ENCODE results near the gene TMEM131.
A peak's percentile ranks its signal among the peaks of the same experiment; 100 is the strongest.

The TMEM131 gene

DNA sequence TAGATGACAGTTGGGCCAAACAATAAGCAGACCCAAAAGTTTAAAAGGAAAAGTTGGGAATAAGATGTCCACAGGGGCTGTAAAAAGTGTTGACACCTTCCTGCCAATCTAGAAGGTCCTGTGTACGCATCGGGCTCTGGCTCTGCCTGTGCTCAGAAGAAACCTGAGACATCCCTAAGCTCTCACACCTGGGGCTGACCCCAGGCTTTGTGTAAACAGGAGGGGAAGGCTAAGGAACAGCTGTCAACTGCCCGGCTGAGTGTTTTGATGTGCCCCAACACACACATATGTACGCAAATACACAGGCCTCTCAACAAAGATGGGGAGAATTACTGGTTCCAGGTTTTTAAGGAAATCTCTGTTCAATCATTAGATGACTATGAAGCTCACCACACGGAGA is 59.5 kb downstream of the TMEM131 start (continued):
- TF ChIP-seq, protein P1, sequence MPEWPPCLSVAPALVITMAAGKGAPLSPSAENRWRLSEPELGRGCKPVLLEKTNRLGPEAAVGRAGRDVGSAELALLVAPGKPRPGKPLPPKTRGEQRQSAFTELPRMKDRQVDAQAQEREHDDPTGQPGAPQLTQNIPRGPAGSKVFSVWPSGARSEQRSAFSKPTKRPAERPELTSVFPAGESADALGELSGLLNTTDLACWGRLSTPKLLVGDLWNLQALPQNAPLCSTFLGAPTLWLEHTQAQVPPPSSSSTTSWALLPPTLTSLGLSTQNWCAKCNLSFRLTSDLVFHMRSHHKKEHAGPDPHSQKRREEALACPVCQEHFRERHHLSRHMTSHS (tag by site-specific recombination; IDR thresholded peaks at IDR 0.05): no peak
- peak; percentile 28; the same call in 1 of the 2 replicates for TF ChIP-seq ZNF335 (tag by site-specific recombination; conservative IDR thresholded peaks at IDR 0.05)
- TF ChIP-seq, protein P2, sequence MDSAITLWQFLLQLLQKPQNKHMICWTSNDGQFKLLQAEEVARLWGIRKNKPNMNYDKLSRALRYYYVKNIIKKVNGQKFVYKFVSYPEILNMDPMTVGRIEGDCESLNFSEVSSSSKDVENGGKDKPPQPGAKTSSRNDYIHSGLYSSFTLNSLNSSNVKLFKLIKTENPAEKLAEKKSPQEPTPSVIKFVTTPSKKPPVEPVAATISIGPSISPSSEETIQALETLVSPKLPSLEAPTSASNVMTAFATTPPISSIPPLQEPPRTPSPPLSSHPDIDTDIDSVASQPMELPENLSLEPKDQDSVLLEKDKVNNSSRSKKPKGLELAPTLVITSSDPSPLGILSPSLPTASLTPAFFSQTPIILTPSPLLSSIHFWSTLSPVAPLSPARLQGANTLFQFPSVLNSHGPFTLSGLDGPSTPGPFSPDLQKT (IDR thresholded peaks at IDR 0.05; ENCODE audit: borderline replicate concordance, low read depth, low read length): no peak
- no peak for TF ChIP-seq ZNF223 (tag by site-specific recombination; IDR thresholded peaks at IDR 0.05)

DNA sequence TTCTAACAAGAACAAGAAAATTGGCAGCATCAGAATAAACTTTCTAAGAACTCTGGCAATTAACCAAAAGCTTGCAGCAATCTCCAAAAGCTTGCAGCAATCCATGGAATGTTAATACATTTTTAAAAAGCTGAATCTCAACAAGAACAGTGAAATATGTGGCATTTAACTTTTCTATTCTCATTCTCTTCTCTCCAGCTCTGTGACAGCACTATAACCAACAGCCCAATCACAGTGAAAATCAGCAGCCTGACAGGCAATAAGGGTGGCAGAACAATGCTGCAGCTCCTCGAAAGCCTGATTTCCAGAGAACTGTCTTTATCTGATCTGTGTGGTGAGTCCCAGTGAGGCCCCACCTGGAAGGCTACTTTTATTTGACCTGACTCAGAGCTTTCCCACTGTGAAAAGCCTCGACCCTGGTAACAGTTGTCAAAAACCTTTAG is 60.0 kb downstream of the TMEM131 start:
- Histone ChIP-seq H3K4me3 (ENCODE audit: low read depth, low read length) (no peak overlapping the region), H3K4me1 (ENCODE audit: control insufficient read depth, insufficient read depth, low read length) (peaks cover 42% of the 10 kb centered on the region), H3K36me3 (ENCODE audit: control insufficient read depth in 2 of 2, insufficient read depth in 1 of 2, low read length in 2 of 2) (no peaks in the 10 kb centered on the region), H3K9me3 (ENCODE audit: control insufficient read depth, insufficient read depth, low read depth, low read length) (no peaks in the 10 kb centered on the region), H3K27ac (ENCODE audit: extremely low read depth, low read depth, low read length) (peak overlapping the region; percentile 21; the same call in 1 of the 2 replicates)
- ChIA-PET CTCF (interaction anchor here (0.7 to 1.1 kb wide), 4 partner anchors 15 to 752 kb away, joined by 3 to 5 read pairs (median 4); no protein-coding TSS in a partner anchor), POLR2A (no interaction called here)
- TF ChIP-seq, protein P3, sequence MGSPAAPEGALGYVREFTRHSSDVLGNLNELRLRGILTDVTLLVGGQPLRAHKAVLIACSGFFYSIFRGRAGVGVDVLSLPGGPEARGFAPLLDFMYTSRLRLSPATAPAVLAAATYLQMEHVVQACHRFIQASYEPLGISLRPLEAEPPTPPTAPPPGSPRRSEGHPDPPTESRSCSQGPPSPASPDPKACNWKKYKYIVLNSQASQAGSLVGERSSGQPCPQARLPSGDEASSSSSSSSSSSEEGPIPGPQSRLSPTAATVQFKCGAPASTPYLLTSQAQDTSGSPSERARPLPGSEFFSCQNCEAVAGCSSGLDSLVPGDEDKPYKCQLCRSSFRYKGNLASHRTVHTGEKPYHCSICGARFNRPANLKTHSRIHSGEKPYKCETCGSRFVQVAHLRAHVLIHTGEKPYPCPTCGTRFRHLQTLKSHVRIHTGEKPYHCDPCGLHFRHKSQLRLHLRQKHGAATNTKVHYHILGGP (tag by site-specific recombination; IDR thresholded peaks at IDR 0.05): peak; percentile 90
- TF ChIP-seq ZBTB17 (tag by site-specific recombination; IDR thresholded peaks at IDR 0.05) (0 out of 2 replicates have a peak, but pooled peaks have one; percentile 20), ZNF335 (tag by site-specific recombination; conservative IDR thresholded peaks at IDR 0.05) (peak; percentile 49; the same call in 1 of the 2 replicates), ZIC2 (tag by site-specific recombination; IDR thresholded peaks at IDR 0.05) (0 out of 2 replicates have a peak, but pooled peaks have one; percentile 32), ZNF677 (tag by site-specific recombination; IDR thresholded peaks at IDR 0.05) (peak; percentile 61), ZNF169 (tag by site-specific recombination; IDR thresholded peaks at IDR 0.05) (no peak), ZNF138 (tag by site-specific recombination; IDR thresholded peaks at IDR 0.05; ENCODE audit: borderline replicate concordance) (no peak), ZNF223 (tag by site-specific recombination; IDR thresholded peaks at IDR 0.05) (no peak), ZNF621 (tag by site-specific recombination; IDR thresholded peaks at IDR 0.05) (no peak)
- TF ChIP-seq, protein P4, sequence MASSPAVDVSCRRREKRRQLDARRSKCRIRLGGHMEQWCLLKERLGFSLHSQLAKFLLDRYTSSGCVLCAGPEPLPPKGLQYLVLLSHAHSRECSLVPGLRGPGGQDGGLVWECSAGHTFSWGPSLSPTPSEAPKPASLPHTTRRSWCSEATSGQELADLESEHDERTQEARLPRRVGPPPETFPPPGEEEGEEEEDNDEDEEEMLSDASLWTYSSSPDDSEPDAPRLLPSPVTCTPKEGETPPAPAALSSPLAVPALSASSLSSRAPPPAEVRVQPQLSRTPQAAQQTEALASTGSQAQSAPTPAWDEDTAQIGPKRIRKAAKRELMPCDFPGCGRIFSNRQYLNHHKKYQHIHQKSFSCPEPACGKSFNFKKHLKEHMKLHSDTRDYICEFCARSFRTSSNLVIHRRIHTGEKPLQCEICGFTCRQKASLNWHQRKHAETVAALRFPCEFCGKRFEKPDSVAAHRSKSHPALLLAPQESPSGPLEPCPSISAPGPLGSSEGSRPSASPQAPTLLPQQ (tag by site-specific recombination; IDR thresholded peaks at IDR 0.05): 0 out of 2 replicates have a peak, but pooled peaks have one; percentile 51

DNA sequence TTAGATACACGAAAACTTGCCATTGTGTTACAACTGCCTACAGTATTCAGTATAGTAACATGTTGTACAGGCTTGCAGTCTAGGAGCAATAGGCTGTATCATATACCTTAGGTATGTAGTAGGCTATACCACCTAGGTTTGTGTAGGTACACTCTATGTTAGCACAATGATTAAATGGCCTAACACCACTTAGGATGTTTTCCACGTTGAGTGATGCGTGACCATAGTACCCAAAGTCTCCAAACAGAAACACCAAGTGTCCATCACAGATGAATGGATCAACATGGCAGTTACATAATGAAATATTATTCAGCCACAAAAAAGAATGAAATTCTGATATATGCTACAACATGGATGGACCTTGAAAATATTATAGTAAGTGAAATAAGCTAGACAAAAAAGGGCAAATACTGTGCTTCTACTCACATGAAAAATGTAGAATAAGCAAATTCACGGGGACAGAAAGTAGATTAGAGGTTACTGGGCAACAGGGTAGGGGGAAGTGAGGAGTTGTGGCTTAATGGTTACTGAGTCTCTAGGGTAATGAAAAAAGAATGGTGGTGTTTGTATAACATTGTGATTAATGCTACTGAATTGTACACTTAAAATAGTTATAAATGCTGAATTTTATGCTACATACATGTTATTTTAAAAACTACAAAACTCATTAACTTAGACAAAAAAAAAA is 62.6 kb downstream of the TMEM131 start:
- TF ChIP-seq GLIS2 (tag by site-specific recombination; IDR thresholded peaks at IDR 0.05): no peak
- 0 out of 2 replicates have a peak, but pooled peaks have one; percentile 13 for TF ChIP-seq ZNF146 (tag by site-specific recombination; IDR thresholded peaks at IDR 0.05)
- H3K4me1 ChIP-seq (ENCODE audit: control insufficient read depth, insufficient read depth, low read length): peaks cover 48% of the 10 kb centered on the region
- ChIA-PET POLR2A (no interaction called here), CTCF (no interaction called here)
- H3K4me3 ChIP-seq (ENCODE audit: low read depth, low read length): no peak overlapping the region
- no peaks in the 10 kb centered on the region for H3K9me3 ChIP-seq (ENCODE audit: control insufficient read depth, insufficient read depth, low read depth, low read length)
- no peaks in the 10 kb centered on the region for H3K36me3 ChIP-seq (ENCODE audit: control insufficient read depth in 2 of 2, insufficient read depth in 1 of 2, low read length in 2 of 2)
- no peak overlapping the region for H3K27ac ChIP-seq (ENCODE audit: extremely low read depth, low read depth, low read length)

All from HEK293 (cell line).